ENCODE results near the gene MED10.

DNA sequence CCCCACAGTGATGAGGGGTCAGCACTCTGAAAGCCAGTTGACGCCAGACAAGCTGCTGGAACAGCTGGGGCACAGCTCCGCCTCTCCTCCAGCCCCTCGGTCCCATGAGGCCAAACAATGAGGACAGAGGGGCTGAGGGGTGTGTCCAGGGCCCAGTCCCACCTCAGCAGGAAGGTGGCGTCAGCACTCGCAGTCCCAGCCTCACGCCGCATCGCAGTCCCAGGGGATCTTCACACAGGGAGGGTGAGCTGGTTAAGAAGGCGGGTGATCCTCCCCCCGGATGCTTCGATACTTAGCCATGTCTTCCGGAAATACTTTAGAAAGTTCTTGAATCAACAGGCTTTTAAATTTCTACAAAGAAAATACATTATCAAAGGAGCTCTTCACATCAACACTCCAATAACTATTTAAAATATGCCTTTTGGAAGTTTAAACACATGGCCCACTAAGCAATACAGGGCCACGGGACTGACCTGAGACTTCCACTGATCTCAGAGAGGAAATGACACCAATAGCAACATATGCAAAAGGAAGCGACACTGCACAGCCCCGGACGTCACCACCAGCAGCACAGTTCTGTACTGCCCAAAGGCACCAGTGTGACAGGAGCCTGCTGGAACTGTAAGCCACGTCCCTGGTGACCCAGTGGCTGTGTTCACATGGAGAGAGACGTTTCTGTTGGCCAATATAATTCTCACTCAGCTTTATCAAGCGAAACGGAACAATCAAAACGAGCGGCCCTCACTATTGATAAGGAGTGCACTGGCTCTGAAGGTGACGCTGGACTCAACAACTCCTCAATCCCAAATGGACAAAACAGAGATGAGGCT lies 5.9 kb downstream of the MED10 start:
- TF ChIP-seq CTCF (IDR thresholded peaks at IDR 0.05; ENCODE audit: extremely low read depth in 1 of 2, insufficient read depth in 1 of 2, low read depth in 1 of 2, low read length in 2 of 2) (no peak), FOS (IDR thresholded peaks at IDR 0.05; ENCODE audit: borderline replicate concordance, insufficient read depth, low read length) (peak; percentile 29), EZH2 (IDR thresholded peaks at IDR 0.05; ENCODE audit: borderline replicate concordance, low read depth, low read length, severe bottlenecking) (no peak), POLR2A (IDR thresholded peaks at IDR 0.05; ENCODE audit: low read depth, low read length) (no peak), POLR2AphosphoS5 (IDR thresholded peaks at IDR 0.05; ENCODE audit: insufficient read depth, low read depth, low read length) (peak; percentile 27), MYC (IDR thresholded peaks at IDR 0.05; ENCODE audit: low read depth, low read length) (no peak), JUN (IDR thresholded peaks at IDR 0.05; ENCODE audit: borderline replicate concordance, insufficient read depth, insufficient read length, low read depth) (peak; percentile 54)
- TF ChIP-seq, protein P1, sequence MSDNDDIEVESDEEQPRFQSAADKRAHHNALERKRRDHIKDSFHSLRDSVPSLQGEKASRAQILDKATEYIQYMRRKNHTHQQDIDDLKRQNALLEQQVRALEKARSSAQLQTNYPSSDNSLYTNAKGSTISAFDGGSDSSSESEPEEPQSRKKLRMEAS (IDR thresholded peaks at IDR 0.05; ENCODE audit: insufficient read depth, insufficient read length), result no peak

Data from endothelial cell of umbilical vein (primary cell).